HepG2 (cell line): ENCODE results near the gene TRAPPC12.

Experiments used
- CTCF ChIP-seq: sonication (generic); formaldehyde crosslinking; IDR thresholded peaks from 2 replicates; pipeline ENCODE4 v1.5.0; 2020; ENCODE audit warnings: mild to moderate bottlenecking, missing genetic modification reagents, moderate library complexity
- ISL2 ChIP-seq: sonication (generic); formaldehyde crosslinking; IDR thresholded peaks from 2 replicates; pipeline ENCODE4 v1.5.0; 2020; ENCODE audit warnings: missing genetic modification reagents
- POLR2AphosphoS5 ChIP-seq: IDR thresholded peaks from 2 replicates; pipeline ENCODE4 v1.6.1; 2012; ENCODE audit warnings: low read depth, low read length
- ZNF17 ChIP-seq: sonication (generic); formaldehyde crosslinking; IDR thresholded peaks from 2 replicates; pipeline ENCODE4 v1.5.0; 2020; ENCODE audit warnings: mild to moderate bottlenecking, missing genetic modification reagents
- ZNF7 ChIP-seq: IDR thresholded peaks from 2 replicates; pipeline ENCODE4 v1.6.1; 2016; ENCODE audit warnings: missing biosample characterization, missing genetic modification reagents
- ZUFSP ChIP-seq: sonication (generic); formaldehyde crosslinking; IDR thresholded peaks from 2 replicates; pipeline ENCODE4 v1.9.0; 2021; ENCODE audit warnings: missing genetic modification reagents, mild to moderate bottlenecking, borderline replicate concordance

GRCh38 chr2:3377612-3378432 is 1.7 kb upstream of the TRAPPC12 start, which contains the start of gene EIPR1:
- TF ChIP-seq CTCF: peak; percentile 12
- TF ChIP-seq ZUFSP (CRISPR knock-in tag): no peak
- TF ChIP-seq POLR2AphosphoS5: peak; percentile 80
- no peak for TF ChIP-seq ZNF17
- no peak; the same call in 1 of the 2 replicates for TF ChIP-seq ISL2 (CRISPR knock-in tag)
- no peak for TF ChIP-seq ZNF7
